HCT116 (cell line): ENCODE measurements around the gene RIPOR3. TPM values are rescaled to one million over a fixed set of nuclear protein-coding genes. Genes with fewer than 3 reads are reported as not detected.

Experiments used
- ATAC-seq: fragments of 200-7000 bp; cut with Tn5 transposase; 2 replicates; pipeline ENCODE4 v1.9.1; 2020; ENCODE audit warnings: mild to moderate bottlenecking, moderate library complexity
- BruUV-seq: library from RNA; stranded (reverse); fragments of 400-500 nt; replicated peaks from 2 replicates; lab custom pipeline; 2021; lab: Mats Ljungman, UMichigan
- CTCF ChIA-PET: fragments of 300-600 bp; sonication (Branson Sonifier 250); formaldehyde crosslinking; loops from one replicate; lab custom pipeline; 2021; ENCODE audit warnings: antibody characterized with exemption; lab: Charles Lee
- POLR2A ChIA-PET: fragments of 300-600, 350-600 bp; sonication (Branson Sonifier 250); formaldehyde crosslinking; loops from one replicate; lab custom pipeline; 2021; ENCODE audit warnings: antibody characterized with exemption; lab: Charles Lee
- RAD21 ChIA-PET, 2 experiments: fragments of 300-600 bp; sonication (Branson Sonifier 250); formaldehyde crosslinking; loops; one replicate each; lab custom pipeline; 2023; ENCODE audit warnings: low total read pairs in 2 of 2; ENCODE audit not compliant: uncharacterized antibody in 2 of 2, unreplicated experiment in 2 of 2, low non-redundant PET in 1 of 2; lab: Charles Lee
- DNase-seq: peaks from one replicate; pipeline ENCODE4 v3.0.0-alpha.2; 2010; ENCODE audit warnings: low read depth, low spot score
- H2AFZ ChIP-seq: fragments of 200-600 bp; shearing (Covaris generic), sonication (generic); 2 replicates; pipeline ENCODE4 v1.6.1; 2017; ENCODE audit warnings: low read depth, mixed run types, mixed read lengths, antibody characterized with exemption, low read length; ENCODE audit not compliant: poor library complexity, severe bottlenecking
- H3K27ac ChIP-seq: 2 replicates; pipeline ENCODE4 v1.5.1; 2012; ENCODE audit warnings: low read depth, low read length
- H3K27me3 ChIP-seq: fragments of 200-600 bp; sonication (generic); 2 replicates; pipeline ENCODE4 v1.6.1; 2016; ENCODE audit warnings: mixed run types, low read length, mixed read lengths; ENCODE audit not compliant: insufficient read depth
- H3K36me3 ChIP-seq, 2 experiments: fragments of 200-500 bp in 1 of 2; fragments of 200-600 bp in 1 of 2; sonication (Bioruptor generic) in 1 of 2; sonication (generic) in 1 of 2; 2 replicates each; pipeline versions ENCODE4 v1.5.1 to v1.6.1; 2014 to 2016; ENCODE audit warnings: low read length in 2 of 2, inconsistent platforms in 1 of 2, mixed read lengths in 1 of 2, mixed run types in 1 of 2; ENCODE audit not compliant: insufficient read depth in 2 of 2, control insufficient read depth in 1 of 2
- H3K4me1 ChIP-seq, 2 experiments: fragments of 200-600 bp in 1 of 2; sonication (generic) in 1 of 2; 2 replicates each; pipeline versions ENCODE4 v1.5.1 to v1.6.1; 2012 to 2017; ENCODE audit warnings: low read length in 2 of 2, inconsistent platforms in 1 of 2, mild to moderate bottlenecking in 1 of 2, mixed read lengths in 1 of 2, mixed run types in 1 of 2, moderate library complexity in 1 of 2; ENCODE audit not compliant: insufficient read depth in 2 of 2, control insufficient read depth in 1 of 2
- H3K4me2 ChIP-seq: fragments of 200-600 bp; sonication (generic); 2 replicates; pipeline ENCODE4 v1.6.1; 2017; ENCODE audit warnings: mixed run types, low read length, mixed read lengths
- H3K4me3 ChIP-seq, 2 experiments: fragments of 200-600 bp in 1 of 2; sonication (generic) in 1 of 2; replicated peaks in 1 of 2; 2 replicates each; pipeline ENCODE4 v1.5.1; 2011 to 2016; ENCODE audit warnings: low read length in 2 of 2, control low read depth in 1 of 2, low read depth in 1 of 2, mild to moderate bottlenecking in 1 of 2, mixed read lengths in 1 of 2, mixed run types in 1 of 2
- H3K79me2 ChIP-seq: fragments of 200-600 bp; sonication (generic); 2 replicates; pipeline ENCODE4 v1.6.1; 2017; ENCODE audit warnings: mild to moderate bottlenecking, mixed run types, low read length, moderate library complexity, mixed read lengths; ENCODE audit not compliant: insufficient read depth
- H3K9ac ChIP-seq: fragments of 200-600 bp; sonication (generic); 2 replicates; pipeline ENCODE4 v1.6.1; 2016; ENCODE audit warnings: low read length, mixed read lengths
- H3K9me2 ChIP-seq: fragments of 200-600 bp; sonication (generic), shearing (Covaris generic); 2 replicates; pipeline ENCODE4 v1.6.1; 2017; ENCODE audit warnings: mixed run types, mild to moderate bottlenecking, moderate library complexity; ENCODE audit not compliant: insufficient read depth
- H3K9me3 ChIP-seq, 2 experiments: fragments of 200-500 bp in 1 of 2; fragments of 200-600 bp in 1 of 2; sonication (Bioruptor generic) in 1 of 2; sonication (generic) in 1 of 2; 2 replicates each; pipeline ENCODE4 v1.6.1; 2014 to 2017; ENCODE audit warnings: low read length in 2 of 2, mixed read lengths in 2 of 2, inconsistent platforms in 1 of 2, low read depth in 1 of 2, mild to moderate bottlenecking in 1 of 2, mixed run types in 1 of 2, moderate library complexity in 1 of 2; ENCODE audit not compliant: control insufficient read depth in 1 of 2, insufficient read depth in 1 of 2
- H4K20me1 ChIP-seq: fragments of 200-600 bp; sonication (generic), shearing (Covaris generic); 2 replicates; pipeline ENCODE4 v1.6.1; 2017; ENCODE audit warnings: mixed run types, mild to moderate bottlenecking, moderate library complexity; ENCODE audit not compliant: insufficient read depth
- ATF3 ChIP-seq: IDR thresholded peaks from 2 replicates; pipeline ENCODE4 v1.6.1; 2012
- CBX3 ChIP-seq: IDR thresholded peaks from 2 replicates; pipeline ENCODE4 v1.6.1; 2012; ENCODE audit warnings: low read depth
- CEBPB ChIP-seq: IDR thresholded peaks from 2 replicates; pipeline ENCODE4 v1.6.1; 2012; ENCODE audit warnings: low read depth
- CTCF ChIP-seq, 3 experiments: fragments of 200-600 bp in 1 of 3; sonication (generic) in 1 of 3; IDR thresholded peaks in 2 of 3; conservative IDR thresholded peaks in 1 of 3; 2 replicates each; pipeline ENCODE4 v1.5.1; 2012 to 2017; ENCODE audit warnings: low read depth in 2 of 3, low read length in 2 of 3, antibody characterized with exemption in 1 of 3, borderline replicate concordance in 1 of 3, control low read depth in 1 of 3, mild to moderate bottlenecking in 1 of 3, mixed read lengths in 1 of 3, mixed run types in 1 of 3, moderate library complexity in 1 of 3; ENCODE audit not compliant: insufficient read depth in 1 of 3
- EGR1 ChIP-seq: IDR thresholded peaks from 2 replicates; pipeline ENCODE4 v1.6.1; 2012; ENCODE audit warnings: low read depth
- ELF1 ChIP-seq: IDR thresholded peaks from 2 replicates; pipeline ENCODE4 v1.6.1; 2012; ENCODE audit warnings: low read depth, borderline replicate concordance
- EZH2phosphoT487 ChIP-seq: fragments of 200-600 bp; IDR thresholded peaks from 2 replicates; pipeline ENCODE4 v1.6.1; 2018; ENCODE audit warnings: antibody characterized with exemption, borderline replicate concordance
- FOSL1 ChIP-seq: IDR thresholded peaks from 2 replicates; pipeline ENCODE4 v1.6.1; 2012; ENCODE audit warnings: low read depth
- JUND ChIP-seq: IDR thresholded peaks from 2 replicates; pipeline ENCODE4 v1.6.1; 2012
- MAX ChIP-seq: IDR thresholded peaks from 2 replicates; pipeline ENCODE4 v1.6.1; 2012
- POLR2A ChIP-seq: IDR thresholded peaks from 2 replicates; pipeline ENCODE4 v1.7.0; 2011; ENCODE audit warnings: borderline replicate concordance; ENCODE audit not compliant: insufficient read depth, insufficient read length; ENCODE audit errors: extremely low read depth
- POLR2AphosphoS5 ChIP-seq: IDR thresholded peaks from 2 replicates; pipeline ENCODE4 v1.6.1; 2011; ENCODE audit warnings: mild to moderate bottlenecking, low read depth, low read length, moderate library complexity
- RAD21 ChIP-seq: IDR thresholded peaks from 2 replicates; pipeline ENCODE4 v1.6.1; 2012; ENCODE audit warnings: low read depth, mild to moderate bottlenecking
- REST ChIP-seq: IDR thresholded peaks from 2 replicates; pipeline ENCODE4 v1.6.1; 2012; ENCODE audit warnings: low read depth
- SIN3A ChIP-seq: IDR thresholded peaks from 2 replicates; pipeline ENCODE4 v1.6.1; 2012; ENCODE audit warnings: low read depth
- SP1 ChIP-seq: IDR thresholded peaks from 2 replicates; pipeline ENCODE4 v1.6.1; 2012; ENCODE audit warnings: low read depth
- SRF ChIP-seq: IDR thresholded peaks from 2 replicates; pipeline ENCODE4 v1.6.1; 2012; ENCODE audit warnings: low read depth
- YY1 ChIP-seq: IDR thresholded peaks from 2 replicates; pipeline ENCODE4 v1.6.1; 2011; ENCODE audit warnings: low read length, low read depth, moderate library complexity, mild to moderate bottlenecking; ENCODE audit not compliant: insufficient replicate concordance; ENCODE audit errors: extremely low read depth
- intact Hi-C: fragments of 100-400 bp; cut with micrococcal nuclease; formaldehyde crosslinking; loops from 2 replicates; pipeline ENCODE4 v1.10.0; 2022
- total RNA-seq: library from RNA; stranded (reverse); gene quantifications from one replicate; pipeline ENCODE4 v1.2.1, GENCODE V29; 2021; ENCODE audit not compliant: unreplicated experiment

The RIPOR3 gene
- total RNA-seq, 1 experiment from 2014 or later, result 0.22 TPM

GRCh38 chr20:50654904-50655303 is 36.4 kb downstream of the RIPOR3 start:
- intact Hi-C loops, result no loop called here
- Histone ChIP-seq H3K4me2 (no peak overlapping the region), H3K9ac (no peak overlapping the region), H3K9me2 (no peaks in the 10 kb centered on the region), H3K9me3 (no peaks in the 10 kb centered on the region), H3K4me3 (no peak overlapping the region), H3K27me3 (no peaks in the 10 kb centered on the region), H3K4me1 (peaks cover 6 to 11% of the 10 kb centered on the region in 2 experiments; a peak in 3 of 4 replicates), H3K79me2 (no peaks in the 10 kb centered on the region), H4K20me1 (no peaks in the 10 kb centered on the region), H2AFZ (no peak overlapping the region), H3K36me3 (no peaks in the 10 kb centered on the region), H3K27ac (no peak overlapping the region)
- DNase-seq (no peak), ATAC-seq (no peak)
- RAD21 ChIA-PET, result no interaction called here
- TF ChIP-seq EGR1 (no peak), SIN3A (no peak), FOSL1 (no peak), RAD21 (no peak), CTCF (IDR thresholded peaks at IDR 0.05 in 2 of 3, conservative IDR thresholded peaks at IDR 0.05 in 1 of 3; ENCODE audit: borderline replicate concordance in 1 of 3, insufficient read depth in 1 of 3, low read depth in 2 of 3, low read length in 2 of 3) (no peak), CEBPB (no peak), ELF1 (no peak), ATF3 (no peak), POLR2A (no peak), SRF (no peak), SP1 (no peak), EZH2phosphoT487 (no peak), YY1 (no peak), REST (no peak), MAX (no peak), POLR2AphosphoS5 (no peak), JUND (no peak), CBX3 (no peak)
- CTCF ChIA-PET, result no interaction called here
- POLR2A ChIA-PET, result no interaction called here
- BruUV-seq, result no TSS peak
